Measurements from ENCODE around the gene PRPS2. TPM values are rescaled to one million over a fixed set of nuclear protein-coding genes. Genes with fewer than 3 reads are reported as not detected.

The PRPS2 gene
- total RNA-seq, 1 donor from 2014 or later: 37.7 TPM

DNA sequence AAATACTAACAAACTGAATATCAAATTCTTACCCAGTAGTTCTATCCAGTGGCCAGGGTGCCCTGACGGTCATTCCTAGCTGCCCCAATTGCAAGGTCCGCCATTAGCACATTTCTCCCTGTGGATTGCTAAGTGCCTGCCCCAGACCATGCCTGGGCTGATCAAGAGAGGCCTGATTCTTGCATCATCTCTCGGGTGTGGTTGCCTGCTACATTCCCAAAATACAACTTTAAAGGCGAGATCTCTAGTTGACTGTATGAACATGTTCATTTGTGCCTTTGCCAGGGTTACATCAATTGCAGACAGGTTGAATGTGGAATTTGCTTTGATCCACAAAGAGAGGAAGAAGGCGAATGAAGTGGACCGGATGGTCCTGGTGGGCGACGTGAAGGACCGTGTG is 28.0 kb downstream of the PRPS2 start:
- H3K4me1 Mint-ChIP-seq: no peaks in the 10 kb centered on the region
- H3K9me3 Mint-ChIP-seq: no peaks in the 10 kb centered on the region
- no peak for ATAC-seq (ENCODE audit: low read depth)
- ChIA-PET CTCF (interaction anchor here (1.3 kb wide), 1 partner anchor 75 kb away, joined by 6 read pairs; no protein-coding TSS in a partner anchor), POLR2A (no interaction called here)
- no peak overlapping the region for H3K27ac Mint-ChIP-seq
- H3K36me3 Mint-ChIP-seq (ENCODE audit: low read depth): peaks cover 41% of the 10 kb centered on the region
- intact Hi-C loops (cut with micrococcal nuclease): loop anchor here (10.0 kb wide), 1 partner anchor 826 kb away; no protein-coding TSS in a partner anchor
- no peak overlapping the region for H3K4me3 Mint-ChIP-seq
- H3K27me3 Mint-ChIP-seq: no peaks in the 10 kb centered on the region
- TF ChIP-seq, protein P1, sequence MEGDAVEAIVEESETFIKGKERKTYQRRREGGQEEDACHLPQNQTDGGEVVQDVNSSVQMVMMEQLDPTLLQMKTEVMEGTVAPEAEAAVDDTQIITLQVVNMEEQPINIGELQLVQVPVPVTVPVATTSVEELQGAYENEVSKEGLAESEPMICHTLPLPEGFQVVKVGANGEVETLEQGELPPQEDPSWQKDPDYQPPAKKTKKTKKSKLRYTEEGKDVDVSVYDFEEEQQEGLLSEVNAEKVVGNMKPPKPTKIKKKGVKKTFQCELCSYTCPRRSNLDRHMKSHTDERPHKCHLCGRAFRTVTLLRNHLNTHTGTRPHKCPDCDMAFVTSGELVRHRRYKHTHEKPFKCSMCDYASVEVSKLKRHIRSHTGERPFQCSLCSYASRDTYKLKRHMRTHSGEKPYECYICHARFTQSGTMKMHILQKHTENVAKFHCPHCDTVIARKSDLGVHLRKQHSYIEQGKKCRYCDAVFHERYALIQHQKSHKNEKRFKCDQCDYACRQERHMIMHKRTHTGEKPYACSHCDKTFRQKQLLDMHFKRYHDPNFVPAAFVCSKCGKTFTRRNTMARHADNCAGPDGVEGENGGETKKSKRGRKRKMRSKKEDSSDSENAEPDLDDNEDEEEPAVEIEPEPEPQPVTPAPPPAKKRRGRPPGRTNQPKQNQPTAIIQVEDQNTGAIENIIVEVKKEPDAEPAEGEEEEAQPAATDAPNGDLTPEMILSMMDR (IDR thresholded peaks at IDR 0.05): no peak
- no peak for DNase-seq

DNA sequence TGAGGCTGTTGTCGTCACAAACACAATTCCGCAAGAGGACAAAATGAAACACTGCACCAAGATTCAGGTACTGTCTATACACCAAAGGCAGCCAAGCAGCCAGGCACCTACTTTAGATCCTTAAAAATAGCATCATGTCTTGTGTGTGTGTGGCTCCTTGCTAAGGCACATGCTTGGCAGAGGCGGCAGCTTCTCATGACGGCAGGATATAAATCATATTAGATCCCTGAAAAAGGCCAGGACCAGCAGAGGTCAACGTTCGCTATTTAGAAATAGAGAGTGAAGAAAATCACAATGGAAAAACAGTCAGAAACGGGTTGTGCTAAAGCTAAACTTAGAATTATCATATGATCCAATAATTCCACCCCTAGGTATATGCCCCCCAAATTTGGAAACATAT is 29.5 kb downstream of the PRPS2 start:
- H3K36me3 Mint-ChIP-seq (ENCODE audit: low read depth): peaks cover 49% of the 10 kb centered on the region
- CTCF ChIA-PET: no interaction called here
- DNase-seq (no peak), ATAC-seq (ENCODE audit: low read depth) (no peak)
- no peaks in the 10 kb centered on the region for H3K9me3 Mint-ChIP-seq
- H3K4me3 Mint-ChIP-seq: no peak overlapping the region
- no peaks in the 10 kb centered on the region for H3K4me1 Mint-ChIP-seq
- intact Hi-C loops (cut with micrococcal nuclease): no loop called here
- H3K27me3 Mint-ChIP-seq: no peaks in the 10 kb centered on the region
- H3K27ac Mint-ChIP-seq: no peak overlapping the region
- POLR2A ChIA-PET: no interaction called here
- TF ChIP-seq, protein P1 (IDR thresholded peaks at IDR 0.05): no peak

DNA sequence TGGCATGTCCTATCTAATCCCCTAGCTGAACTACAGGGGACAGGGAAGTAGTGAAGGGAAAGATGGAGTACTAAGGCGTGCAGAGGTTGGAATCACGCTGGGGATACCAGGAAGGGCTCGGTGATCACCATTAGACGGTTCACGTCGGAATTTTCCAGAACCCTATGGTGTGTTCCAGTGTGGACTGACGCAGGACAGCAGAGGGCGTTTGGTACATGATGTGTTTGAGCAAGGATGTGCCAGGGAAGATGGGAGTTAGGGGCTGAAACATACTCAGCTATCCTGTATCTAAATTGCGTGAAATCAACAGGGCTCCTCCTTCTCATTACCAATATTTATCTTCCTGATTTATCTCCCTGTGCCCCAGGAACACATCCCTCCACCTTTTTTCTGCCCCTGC is 33.7 kb downstream of the PRPS2 start:
- H3K36me3 Mint-ChIP-seq (ENCODE audit: low read depth): peaks cover 38% of the 10 kb centered on the region
- no peak for ATAC-seq (ENCODE audit: low read depth)
- H3K27me3 Mint-ChIP-seq: no peaks in the 10 kb centered on the region
- ChIA-PET POLR2A (no interaction called here), CTCF (no interaction called here)
- no peak for DNase-seq
- H3K27ac Mint-ChIP-seq: no peak overlapping the region
- H3K4me1 Mint-ChIP-seq: no peaks in the 10 kb centered on the region
- TF ChIP-seq, protein P1 (IDR thresholded peaks at IDR 0.05): no peak
- no peaks in the 10 kb centered on the region for H3K9me3 Mint-ChIP-seq
- no peak overlapping the region for H3K4me3 Mint-ChIP-seq
- intact Hi-C loops (cut with micrococcal nuclease): no loop called here

DNA sequence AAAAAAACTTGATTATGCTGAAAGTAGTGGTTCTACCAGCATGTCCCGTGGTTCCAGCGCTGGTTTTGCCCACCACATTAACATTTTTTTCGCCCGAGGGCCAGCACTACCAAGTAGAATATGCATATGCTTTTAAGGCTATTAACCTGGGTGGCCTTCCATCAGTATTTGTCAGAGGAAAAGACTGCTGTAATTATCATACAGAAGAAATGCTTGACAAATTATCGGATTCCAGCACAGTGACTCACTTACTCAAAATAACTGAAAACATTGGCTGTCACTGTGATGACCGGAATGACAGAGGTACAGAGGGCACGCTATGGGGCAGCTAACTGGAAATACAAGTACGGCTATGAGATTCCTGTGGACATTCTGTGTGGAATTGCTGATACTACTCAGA is 34.6 kb downstream of the PRPS2 start:
- ATAC-seq (ENCODE audit: low read depth) (no peak), DNase-seq (no peak)
- no peak overlapping the region for H3K4me3 Mint-ChIP-seq
- H3K27ac Mint-ChIP-seq: no peak overlapping the region
- CTCF ChIA-PET: no interaction called here
- no peaks in the 10 kb centered on the region for H3K9me3 Mint-ChIP-seq
- H3K4me1 Mint-ChIP-seq: no peaks in the 10 kb centered on the region
- TF ChIP-seq, protein P1 (IDR thresholded peaks at IDR 0.05): no peak
- H3K27me3 Mint-ChIP-seq: no peaks in the 10 kb centered on the region
- peaks cover 32% of the 10 kb centered on the region for H3K36me3 Mint-ChIP-seq (ENCODE audit: low read depth)
- POLR2A ChIA-PET: no interaction called here
- intact Hi-C loops (cut with micrococcal nuclease): no loop called here

GRCh38 chrX:12843061-12843667 is 52.0 kb downstream of the PRPS2 start:
- ChIA-PET POLR2A (interaction anchor here (0.6 kb wide), 1 partner anchor 48 kb away, joined by 3 read pairs; no protein-coding TSS in a partner anchor), CTCF (no interaction called here)
- Mint-ChIP-seq H3K4me1 (peaks cover 18% of the 10 kb centered on the region), H3K9me3 (no peaks in the 10 kb centered on the region), H3K27ac (peak overlapping the region; percentile 88), H3K36me3 (ENCODE audit: low read depth) (no peaks in the 10 kb centered on the region), H3K4me3 (peak overlapping the region; percentile 35), H3K27me3 (no peaks in the 10 kb centered on the region)
- ATAC-seq (ENCODE audit: low read depth) (no peak), DNase-seq (no peak)
- intact Hi-C loops (cut with micrococcal nuclease): no loop called here
- TF ChIP-seq, protein P1 (IDR thresholded peaks at IDR 0.05): no peak
